Gastrocnemius medialis (tissue), 4 donors: ENCODE data around the gene CRYBG1. TPM values are rescaled to one million over a fixed set of nuclear protein-coding genes. Genes with fewer than 3 reads are reported as not detected.

Experiments used
- ATAC-seq, 2 donors: fragments of 150-250 bp; one replicate each; pipeline ENCODE4 v1.9.1; 2016
- DNase-seq, 2 donors: peaks; one replicate each; pipeline ENCODE4 v3.0.0-alpha.2; 2019
- H3K27ac ChIP-seq, 4 donors: fragments of 200-600 bp; sonication (generic); 1 replicate in 1 of 4; 2 replicates in 3 of 4; pipeline ENCODE4 v1.5.1; 2016 to 2018; ENCODE audit warnings: mild to moderate bottlenecking in 2 of 4, moderate library complexity in 1 of 4
- H3K27me3 ChIP-seq, 3 donors: fragments of 200-600 bp; sonication (generic) in 2 of 3; 1 replicate in 1 of 3; 2 replicates in 2 of 3; pipeline versions ENCODE4 v1.5.1 to v1.6.0; 2016 to 2019; ENCODE audit warnings: mild to moderate bottlenecking in 1 of 3, moderate library complexity in 1 of 3
- H3K36me3 ChIP-seq, 2 donors: fragments of 200-600 bp; sonication (generic) in 1 of 2; one replicate each; pipeline ENCODE4 v1.5.1; 2017 to 2018
- H3K4me1 ChIP-seq, 2 donors: fragments of 200-600 bp; sonication (generic) in 1 of 2; one replicate each; pipeline ENCODE4 v1.5.1; 2016 to 2017; ENCODE audit warnings: mild to moderate bottlenecking in 2 of 2
- H3K4me3 ChIP-seq, 4 donors: fragments of 200-600 bp; sonication (generic) in 3 of 4; 1 replicate in 1 of 4; 2 replicates in 3 of 4; pipeline ENCODE4 v1.5.1; 2016 to 2019; ENCODE audit warnings: mild to moderate bottlenecking in 2 of 4
- H3K9me3 ChIP-seq, 3 donors: fragments of 200-600 bp; sonication (generic) in 2 of 3; 1 replicate in 1 of 3; 2 replicates in 2 of 3; pipeline ENCODE4 v1.5.1; 2016 to 2019
- POLR2A ChIP-seq, 2 donors: fragments of 450-650 bp; IDR thresholded peaks; one replicate each; pipeline ENCODE4 v1.6.1; 2017; ENCODE audit warnings: antibody characterized with exemption in 2 of 2, mild to moderate bottlenecking in 2 of 2, moderate library complexity in 2 of 2
- in situ Hi-C, 4 donors: fragments of 200-750 bp; cut with MboI; loops; one replicate each; pipeline versions ENCODE4 v1.15.0 to v1.8.0; 2017; ENCODE audit warnings: low sequenced_read_pairs in 4 of 4
- intact Hi-C: fragments of 100-400 bp; cut with DNase I; formaldehyde crosslinking; loops from one replicate; pipeline ENCODE4 v1.15.1; 2023; ENCODE audit warnings: low total_unique reads
- total RNA-seq, 4 donors: library from RNA; depleted of rRNA; stranded (reverse); fragments of >200 nt; gene quantifications; one replicate each; pipeline versions ENCODE4 v1.1.0 to v1.2.3, GENCODE V29; 2016
- TF ChIP-seq, protein P1 (sequence below), 5 experiments: fragments of 450-650 bp in 3 of 5; fragments of 200-600 bp in 2 of 5; sonication (generic) in 2 of 5; IDR thresholded peaks in 4 of 5; conservative IDR thresholded peaks in 1 of 5; 1 replicate in 4 of 5; 2 replicates in 1 of 5; pipeline ENCODE4 v1.5.1; 2016 to 2019; ENCODE audit warnings: antibody characterized with exemption in 5 of 5, mild to moderate bottlenecking in 3 of 5, moderate library complexity in 3 of 5

Gene CRYBG1
- total RNA-seq, 4 donors from 2014 or later = 0.98 to 1.5 (median 1.1) TPM

DNA sequence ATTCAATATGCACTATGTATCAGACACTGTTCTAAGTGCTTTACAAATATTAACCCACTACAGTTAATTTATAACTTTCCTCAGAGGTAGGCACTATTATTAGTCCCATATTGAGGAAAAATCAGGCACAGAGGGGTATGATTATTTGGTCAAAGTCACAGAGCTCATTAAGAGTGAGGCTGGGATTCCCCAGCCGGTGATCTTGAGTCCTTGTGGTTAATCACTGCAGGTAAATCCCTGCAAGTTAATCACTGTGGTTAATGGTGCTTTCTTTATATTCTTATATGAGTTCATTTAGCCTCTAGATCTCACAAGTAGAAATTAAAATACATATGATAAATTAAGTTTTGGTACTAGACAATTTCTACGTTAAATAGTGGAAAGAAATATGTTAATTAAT lies 9.2 kb downstream of the CRYBG1 start:
- no peak for TF ChIP-seq POLR2A (IDR thresholded peaks at IDR 0.05)
- TF ChIP-seq, protein P1, sequence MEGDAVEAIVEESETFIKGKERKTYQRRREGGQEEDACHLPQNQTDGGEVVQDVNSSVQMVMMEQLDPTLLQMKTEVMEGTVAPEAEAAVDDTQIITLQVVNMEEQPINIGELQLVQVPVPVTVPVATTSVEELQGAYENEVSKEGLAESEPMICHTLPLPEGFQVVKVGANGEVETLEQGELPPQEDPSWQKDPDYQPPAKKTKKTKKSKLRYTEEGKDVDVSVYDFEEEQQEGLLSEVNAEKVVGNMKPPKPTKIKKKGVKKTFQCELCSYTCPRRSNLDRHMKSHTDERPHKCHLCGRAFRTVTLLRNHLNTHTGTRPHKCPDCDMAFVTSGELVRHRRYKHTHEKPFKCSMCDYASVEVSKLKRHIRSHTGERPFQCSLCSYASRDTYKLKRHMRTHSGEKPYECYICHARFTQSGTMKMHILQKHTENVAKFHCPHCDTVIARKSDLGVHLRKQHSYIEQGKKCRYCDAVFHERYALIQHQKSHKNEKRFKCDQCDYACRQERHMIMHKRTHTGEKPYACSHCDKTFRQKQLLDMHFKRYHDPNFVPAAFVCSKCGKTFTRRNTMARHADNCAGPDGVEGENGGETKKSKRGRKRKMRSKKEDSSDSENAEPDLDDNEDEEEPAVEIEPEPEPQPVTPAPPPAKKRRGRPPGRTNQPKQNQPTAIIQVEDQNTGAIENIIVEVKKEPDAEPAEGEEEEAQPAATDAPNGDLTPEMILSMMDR (IDR thresholded peaks at IDR 0.05 in 4 of 5, conservative IDR thresholded peaks at IDR 0.05 in 1 of 5) = no peak
- no peak overlapping the region for H3K27ac ChIP-seq
- DNase-seq = no peak
- H3K36me3 ChIP-seq = no peaks in the 10 kb centered on the region
- no peaks in the 10 kb centered on the region for H3K9me3 ChIP-seq
- H3K4me3 ChIP-seq = no peak overlapping the region
- in situ Hi-C loops = no loop called here
- H3K27me3 ChIP-seq = no peaks in the 10 kb centered on the region
- ATAC-seq = no peak
- intact Hi-C loops = no loop called here
- no peaks in the 10 kb centered on the region for H3K4me1 ChIP-seq

DNA sequence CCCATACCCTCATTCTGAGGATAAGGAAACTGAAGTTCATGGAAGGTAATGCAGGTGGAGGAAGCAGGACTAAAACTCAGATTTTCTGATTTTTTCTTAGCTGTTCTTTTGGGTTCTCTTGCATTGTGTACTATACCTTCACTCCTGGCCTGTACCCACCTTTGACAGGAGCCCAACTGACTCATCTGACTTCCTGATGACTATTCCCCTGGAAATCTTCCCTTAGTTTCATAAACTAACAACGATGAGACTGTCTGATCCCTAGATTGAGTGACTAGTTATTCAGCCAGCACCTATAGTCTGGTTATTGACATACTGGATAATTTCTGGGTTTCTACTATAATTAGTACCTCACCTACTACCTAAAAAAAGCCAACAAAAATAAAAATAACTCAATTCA lies 10.1 kb downstream of the CRYBG1 start:
- DNase-seq (no peak), ATAC-seq (no peak)
- no peak overlapping the region for H3K27ac ChIP-seq
- H3K36me3 ChIP-seq = no peaks in the 10 kb centered on the region
- no peaks in the 10 kb centered on the region for H3K27me3 ChIP-seq
- no peaks in the 10 kb centered on the region for H3K9me3 ChIP-seq
- TF ChIP-seq, protein P1 (IDR thresholded peaks at IDR 0.05 in 4 of 5, conservative IDR thresholded peaks at IDR 0.05 in 1 of 5) = no peak
- TF ChIP-seq POLR2A (IDR thresholded peaks at IDR 0.05) = no peak
- intact Hi-C loops (no loop called here), in situ Hi-C loops (no loop called here)
- no peaks in the 10 kb centered on the region for H3K4me1 ChIP-seq
- no peak overlapping the region for H3K4me3 ChIP-seq

DNA sequence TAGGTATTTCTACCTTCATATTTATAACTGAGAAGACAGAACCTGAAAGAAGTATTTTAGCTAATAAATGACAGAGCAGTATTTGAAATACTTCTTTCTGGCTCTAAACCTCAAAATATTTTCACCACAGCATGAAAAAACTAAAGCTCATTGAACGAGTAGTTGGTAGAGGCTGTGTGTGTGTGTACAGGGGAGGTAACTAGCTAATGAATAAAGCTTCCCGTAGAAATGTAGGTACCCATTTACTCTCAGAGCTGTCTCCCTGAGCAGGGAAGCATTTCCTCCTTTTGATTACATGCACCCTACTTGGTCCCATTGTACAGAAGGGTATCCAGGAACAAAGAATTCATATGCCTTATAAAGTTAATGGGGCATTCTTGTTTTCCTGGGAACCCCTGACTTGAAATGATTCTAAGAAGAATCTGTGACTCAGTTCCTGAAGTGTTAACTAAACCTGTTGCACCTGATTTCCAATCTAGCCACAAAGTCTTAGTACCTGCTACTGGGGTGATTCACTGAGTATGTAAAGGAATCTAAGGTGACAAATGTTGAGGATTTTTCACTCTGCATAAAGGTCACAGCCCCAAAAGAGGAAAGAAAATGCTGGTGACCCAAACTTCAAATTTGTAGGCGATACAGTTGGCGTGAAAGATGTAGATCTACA lies 12.5 kb downstream of the CRYBG1 start:
- no peak overlapping the region for H3K4me3 ChIP-seq
- TF ChIP-seq, protein P1 (IDR thresholded peaks at IDR 0.05 in 4 of 5, conservative IDR thresholded peaks at IDR 0.05 in 1 of 5) = no peak
- TF ChIP-seq POLR2A (IDR thresholded peaks at IDR 0.05) = no peak
- H3K27ac ChIP-seq = no peak overlapping the region
- no peaks in the 10 kb centered on the region for H3K36me3 ChIP-seq
- no peaks in the 10 kb centered on the region for H3K27me3 ChIP-seq
- H3K4me1 ChIP-seq = no peaks in the 10 kb centered on the region
- intact Hi-C loops = no loop called here
- no peak for DNase-seq
- no peak for ATAC-seq
- no peaks in the 10 kb centered on the region for H3K9me3 ChIP-seq
- in situ Hi-C loops = no loop called here

DNA sequence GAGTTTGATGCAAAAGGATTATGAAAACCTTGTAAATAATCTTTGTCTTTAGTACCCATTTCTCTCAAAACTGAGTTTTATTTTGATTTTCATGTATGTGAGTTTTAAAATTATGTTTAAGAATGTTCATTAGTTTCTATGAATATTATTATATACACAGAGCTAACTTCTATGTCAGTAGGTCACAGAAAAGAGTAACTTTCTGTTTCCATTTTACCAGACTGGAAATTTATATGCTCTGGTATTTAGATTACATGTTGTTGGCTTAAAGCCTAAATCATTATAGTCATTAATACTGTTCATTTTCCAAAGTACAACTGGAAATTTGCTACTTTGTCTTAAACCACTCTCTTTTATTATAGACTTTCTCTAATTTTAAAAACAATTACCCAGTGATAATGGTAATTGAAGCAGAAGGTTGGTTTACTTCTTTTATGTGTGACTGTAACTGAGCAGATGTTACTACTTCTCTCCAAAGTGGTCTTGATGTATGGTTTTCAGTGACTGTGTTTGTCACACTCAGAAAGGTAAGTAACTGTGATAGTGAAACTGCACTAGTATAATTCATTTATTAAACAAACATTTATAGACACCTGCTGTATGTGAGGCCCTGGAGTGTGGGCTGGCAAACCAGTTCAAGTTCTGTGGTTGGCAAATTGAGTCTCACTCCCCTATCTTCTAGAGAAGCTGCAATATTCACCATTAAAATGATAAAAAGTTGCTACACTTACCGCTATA lies 13.2 kb downstream of the CRYBG1 start:
- H3K9me3 ChIP-seq = no peaks in the 10 kb centered on the region
- no peak overlapping the region for H3K4me3 ChIP-seq
- no peaks in the 10 kb centered on the region for H3K4me1 ChIP-seq
- in situ Hi-C loops (no loop called here), intact Hi-C loops (no loop called here)
- DNase-seq = no peak
- no peak overlapping the region for H3K27ac ChIP-seq
- TF ChIP-seq, protein P1 (IDR thresholded peaks at IDR 0.05 in 4 of 5, conservative IDR thresholded peaks at IDR 0.05 in 1 of 5) = no peak
- TF ChIP-seq POLR2A (IDR thresholded peaks at IDR 0.05) = no peak
- ATAC-seq = no peak
- no peaks in the 10 kb centered on the region for H3K27me3 ChIP-seq
- H3K36me3 ChIP-seq = no peaks in the 10 kb centered on the region
